Measurements from ENCODE around the gene CLIP1.

Gene CLIP1

GRCh38 chr12:122238861-122239260 is 183.6 kb downstream of the CLIP1 start:
- no peak for DNase-seq

- no peak for DNase-seq
Observed at GRCh38 chr12:122235741-122236140, 186.7 kb downstream of the CLIP1 start.

- no peak for DNase-seq
Observed at GRCh38 chr12:122232691-122233090, 189.8 kb downstream of the CLIP1 start.

GRCh38 chr12:122230798-122231197 is 191.7 kb downstream of the CLIP1 start:
- no peak for DNase-seq

GRCh38 chr12:122228092-122228491 is 194.4 kb downstream of the CLIP1 start:
- DNase-seq, result no peak

- DNase-seq, result no peak
Observed at GRCh38 chr12:122227341-122227740, 195.1 kb downstream of the CLIP1 start.

- no peak for DNase-seq
Observed at GRCh38 chr12:122226366-122227125, 195.9 kb downstream of the CLIP1 start.

- DNase-seq, result peak; percentile 70
Observed at GRCh38 chr12:122225683-122226365, 196.6 kb downstream of the CLIP1 start, which contains the start of gene DIABLO. TSS of gene DIABLO (minus strand) at chr12:122226052. CDS start at chr12:122226014, 38 bp downstream.

Data from 8988T (cell line).